GM18511 (cell line): Measurements from ENCODE around the gene SRPK2.

Source experiments
- ATAC-seq: cut with Tn5 transposase; IDR thresholded peaks from one replicate; pipeline ENCODE4 v1.9.1; 2021; ENCODE audit warnings: mild to moderate bottlenecking, moderate library complexity; ENCODE audit not compliant: unreplicated experiment

Gene SRPK2

GRCh38 chr7:105107458-105107857 lies 281.3 kb downstream of the SRPK2 start:
- ATAC-seq = no peak

GRCh38 chr7:105106473-105106872 lies 282.2 kb downstream of the SRPK2 start:
- no peak for ATAC-seq

- ATAC-seq = no peak
Measured at GRCh38 chr7:105105579-105105978, 283.1 kb downstream of the SRPK2 start.

GRCh38 chr7:105102557-105103352 lies 286.0 kb downstream of the SRPK2 start:
- ATAC-seq = no peak

- ATAC-seq = no peak
Measured at GRCh38 chr7:105101864-105102263, 286.9 kb downstream of the SRPK2 start.

- peak; percentile 85 for ATAC-seq
Measured at GRCh38 chr7:105098863-105099515, 289.7 kb downstream of the SRPK2 start.

- ATAC-seq = no peak
Measured at GRCh38 chr7:105097619-105098018, 291.1 kb downstream of the SRPK2 start.

GRCh38 chr7:105096306-105096705 lies 292.4 kb downstream of the SRPK2 start:
- ATAC-seq = no peak

GRCh38 chr7:105094966-105095365 lies 293.8 kb downstream of the SRPK2 start:
- ATAC-seq = no peak

GRCh38 chr7:105088456-105088855 lies 300.3 kb downstream of the SRPK2 start:
- no peak for ATAC-seq

- no peak for ATAC-seq
Measured at GRCh38 chr7:105087981-105088380, 300.7 kb downstream of the SRPK2 start.

GRCh38 chr7:105086850-105087249 lies 301.9 kb downstream of the SRPK2 start:
- ATAC-seq = no peak

GRCh38 chr7:105084581-105084980 lies 304.1 kb downstream of the SRPK2 start:
- ATAC-seq = no peak

GRCh38 chr7:105079348-105079747 lies 309.4 kb downstream of the SRPK2 start:
- ATAC-seq = no peak

GRCh38 chr7:105073143-105073542 lies 315.6 kb downstream of the SRPK2 start:
- ATAC-seq = no peak

GRCh38 chr7:105068886-105069285 lies 319.8 kb downstream of the SRPK2 start:
- no peak for ATAC-seq

GRCh38 chr7:105067691-105068090 lies 321.0 kb downstream of the SRPK2 start:
- no peak for ATAC-seq
